Measurements from ENCODE around the gene NCOA6.

DNA sequence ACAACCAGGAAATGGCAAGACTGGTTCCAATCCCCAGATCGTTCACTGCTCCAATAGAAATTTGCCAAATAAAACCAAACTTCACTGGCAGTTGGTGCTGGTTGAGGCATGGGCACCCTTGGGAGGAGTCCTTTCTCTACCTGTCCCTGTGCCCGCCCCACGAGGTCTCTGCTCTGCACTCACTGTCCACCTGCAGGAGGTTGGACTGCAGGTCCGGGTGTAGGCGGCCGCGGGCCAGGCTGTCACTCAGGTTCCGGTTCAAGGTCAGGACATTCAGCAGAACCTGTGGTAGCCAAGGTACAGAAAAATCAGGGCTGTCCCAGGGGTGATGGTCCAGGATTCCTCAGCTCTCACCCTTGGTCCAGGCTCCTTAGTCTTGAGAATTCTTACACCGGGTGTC, 24.3 kb upstream of the NCOA6 start:
- TF ChIP-seq, protein P1, sequence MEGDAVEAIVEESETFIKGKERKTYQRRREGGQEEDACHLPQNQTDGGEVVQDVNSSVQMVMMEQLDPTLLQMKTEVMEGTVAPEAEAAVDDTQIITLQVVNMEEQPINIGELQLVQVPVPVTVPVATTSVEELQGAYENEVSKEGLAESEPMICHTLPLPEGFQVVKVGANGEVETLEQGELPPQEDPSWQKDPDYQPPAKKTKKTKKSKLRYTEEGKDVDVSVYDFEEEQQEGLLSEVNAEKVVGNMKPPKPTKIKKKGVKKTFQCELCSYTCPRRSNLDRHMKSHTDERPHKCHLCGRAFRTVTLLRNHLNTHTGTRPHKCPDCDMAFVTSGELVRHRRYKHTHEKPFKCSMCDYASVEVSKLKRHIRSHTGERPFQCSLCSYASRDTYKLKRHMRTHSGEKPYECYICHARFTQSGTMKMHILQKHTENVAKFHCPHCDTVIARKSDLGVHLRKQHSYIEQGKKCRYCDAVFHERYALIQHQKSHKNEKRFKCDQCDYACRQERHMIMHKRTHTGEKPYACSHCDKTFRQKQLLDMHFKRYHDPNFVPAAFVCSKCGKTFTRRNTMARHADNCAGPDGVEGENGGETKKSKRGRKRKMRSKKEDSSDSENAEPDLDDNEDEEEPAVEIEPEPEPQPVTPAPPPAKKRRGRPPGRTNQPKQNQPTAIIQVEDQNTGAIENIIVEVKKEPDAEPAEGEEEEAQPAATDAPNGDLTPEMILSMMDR (IDR thresholded peaks at IDR 0.05): no peak
- no peak for TF ChIP-seq POLR2A (IDR thresholded peaks at IDR 0.05)
